Neural progenitor cell (in vitro differentiated cells): ENCODE measurements around the gene ARFGAP3. TPM values are rescaled to one million over a fixed set of nuclear protein-coding genes. Genes with fewer than 3 reads are reported as not detected.

ENCODE experiments used
- DNase-seq: peaks from one replicate; pipeline ENCODE4 v3.0.0-alpha.2; 2016; ENCODE audit warnings: low spot score
- H2AFZ ChIP-seq: fragments of 200-600 bp; sonication (generic); replicated peaks from 2 replicates; pipeline ENCODE4 v1.6.1; 2016; ENCODE audit warnings: antibody characterized with exemption
- H3F3A ChIP-seq: fragments of 200-600 bp; sonication (generic); 2 replicates; pipeline ENCODE4 v1.6.1; 2016; ENCODE audit warnings: antibody characterized with exemption, low read depth
- H3K27ac ChIP-seq: fragments of 200-600 bp; sonication (generic); 2 replicates; pipeline ENCODE4 v1.5.1; 2016; ENCODE audit warnings: mild to moderate bottlenecking
- H3K27me3 ChIP-seq: fragments of 200-600 bp; sonication (generic); 2 replicates; pipeline ENCODE4 v1.6.1; 2016; ENCODE audit warnings: mild to moderate bottlenecking, moderate library complexity
- H3K36me3 ChIP-seq: fragments of 200-600 bp; sonication (generic); 2 replicates; pipeline ENCODE4 v1.5.1; 2016
- H3K4me1 ChIP-seq: fragments of 200-600 bp; sonication (generic); 2 replicates; pipeline ENCODE4 v1.6.1; 2016; ENCODE audit warnings: mixed run types
- H3K4me2 ChIP-seq: fragments of 200-600 bp; sonication (generic); 2 replicates; pipeline ENCODE4 v1.6.1; 2016
- H3K4me3 ChIP-seq: fragments of 200-600 bp; sonication (generic); 2 replicates; pipeline ENCODE4 v1.5.1; 2016
- H3K79me2 ChIP-seq: fragments of 200-600 bp; sonication (generic); 2 replicates; pipeline ENCODE4 v1.6.1; 2016; ENCODE audit warnings: low read depth
- H3K9ac ChIP-seq: fragments of 200-600 bp; sonication (generic); 2 replicates; pipeline ENCODE4 v1.6.1; 2016
- H3K9me3 ChIP-seq: fragments of 200-600 bp; sonication (generic); 2 replicates; pipeline ENCODE4 v1.5.1; 2016; ENCODE audit warnings: low read depth
- H4K20me1 ChIP-seq: fragments of 200-600 bp; sonication (generic); 2 replicates; pipeline ENCODE4 v1.6.1; 2016; ENCODE audit warnings: low read depth
- H3K27ac Mint-ChIP-seq: 3 replicates; pipeline ENCODE4 v1.8.0; 2021; ENCODE audit warnings: mixed read lengths
- H3K27me3 Mint-ChIP-seq: 2 replicates; pipeline ENCODE4 v1.8.0; 2022; ENCODE audit warnings: low read depth, mild to moderate bottlenecking, inconsistent platforms, moderate library complexity, mixed read lengths; ENCODE audit not compliant: insufficient read depth
- H3K36me3 Mint-ChIP-seq: 3 replicates; pipeline ENCODE4 v1.8.0; 2021; ENCODE audit warnings: mixed read lengths
- H3K4me1 Mint-ChIP-seq: 3 replicates; pipeline ENCODE4 v1.8.0; 2021; ENCODE audit warnings: mixed read lengths
- H3K4me3 Mint-ChIP-seq: 3 replicates; pipeline ENCODE4 v1.8.0; 2021; ENCODE audit warnings: mild to moderate bottlenecking, moderate library complexity, mixed read lengths
- H3K9me3 Mint-ChIP-seq: 3 replicates; pipeline ENCODE4 v1.8.0; 2020; ENCODE audit warnings: mixed read lengths
- EZH2 ChIP-seq: fragments of 200-600 bp; sonication (generic); IDR thresholded peaks from 2 replicates; pipeline ENCODE4 v1.6.1; 2017; ENCODE audit warnings: antibody characterized with exemption, mild to moderate bottlenecking, moderate library complexity
- EZH2phosphoT487 ChIP-seq: fragments of 200-600 bp; sonication (generic); IDR thresholded peaks from 2 replicates; pipeline ENCODE4 v1.6.1; 2017; ENCODE audit warnings: antibody characterized with exemption
- total RNA-seq: library from RNA; depleted of rRNA; stranded (reverse); fragments of >200 nt; gene quantifications from 2 replicates; pipeline ENCODE4 v1.2.3, GENCODE V29; 2015; ENCODE audit warnings: low replicate concordance
- TF ChIP-seq, protein P1 (sequence below): fragments of 200-600 bp; sonication (generic); IDR thresholded peaks from 2 replicates; pipeline ENCODE4 v1.5.1; 2017; ENCODE audit warnings: antibody characterized with exemption, mild to moderate bottlenecking

Gene ARFGAP3
- total RNA-seq, 1 donor from 2014 or later: 53.9 TPM

DNA sequence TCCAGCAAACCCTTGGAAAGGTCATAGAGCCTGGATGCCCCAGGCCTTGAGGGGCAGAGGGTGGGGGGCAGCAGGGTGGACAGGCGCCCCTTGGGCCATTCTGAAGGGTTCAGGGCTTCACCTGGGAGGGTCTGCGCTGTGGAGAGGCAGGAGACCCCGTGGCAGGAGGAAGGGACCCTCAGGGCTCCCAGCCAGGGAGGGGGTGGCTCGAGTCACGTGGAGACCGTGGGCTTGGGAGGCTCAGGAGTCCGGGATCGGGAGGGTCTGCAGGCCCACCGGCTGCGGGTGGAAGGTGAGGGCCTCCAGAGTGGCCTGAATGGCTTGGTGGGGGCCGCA is 87.9 kb downstream of the ARFGAP3 start:
- no peak overlapping the region for H3K27ac Mint-ChIP-seq
- Histone ChIP-seq H3F3A (no peaks in the 10 kb centered on the region), H3K9ac (no peak overlapping the region), H2AFZ (no peak overlapping the region), H3K36me3 (no peaks in the 10 kb centered on the region), H3K9me3 (no peaks in the 10 kb centered on the region), H3K27ac (no peak overlapping the region), H3K79me2 (no peaks in the 10 kb centered on the region), H3K4me1 (peaks cover 5% of the 10 kb centered on the region), H3K27me3 (no peaks in the 10 kb centered on the region), H3K4me3 (no peak overlapping the region), H3K4me2 (no peak overlapping the region), H4K20me1 (no peaks in the 10 kb centered on the region)
- no peak for DNase-seq
- TF ChIP-seq EZH2: no peak
- TF ChIP-seq, protein P1, sequence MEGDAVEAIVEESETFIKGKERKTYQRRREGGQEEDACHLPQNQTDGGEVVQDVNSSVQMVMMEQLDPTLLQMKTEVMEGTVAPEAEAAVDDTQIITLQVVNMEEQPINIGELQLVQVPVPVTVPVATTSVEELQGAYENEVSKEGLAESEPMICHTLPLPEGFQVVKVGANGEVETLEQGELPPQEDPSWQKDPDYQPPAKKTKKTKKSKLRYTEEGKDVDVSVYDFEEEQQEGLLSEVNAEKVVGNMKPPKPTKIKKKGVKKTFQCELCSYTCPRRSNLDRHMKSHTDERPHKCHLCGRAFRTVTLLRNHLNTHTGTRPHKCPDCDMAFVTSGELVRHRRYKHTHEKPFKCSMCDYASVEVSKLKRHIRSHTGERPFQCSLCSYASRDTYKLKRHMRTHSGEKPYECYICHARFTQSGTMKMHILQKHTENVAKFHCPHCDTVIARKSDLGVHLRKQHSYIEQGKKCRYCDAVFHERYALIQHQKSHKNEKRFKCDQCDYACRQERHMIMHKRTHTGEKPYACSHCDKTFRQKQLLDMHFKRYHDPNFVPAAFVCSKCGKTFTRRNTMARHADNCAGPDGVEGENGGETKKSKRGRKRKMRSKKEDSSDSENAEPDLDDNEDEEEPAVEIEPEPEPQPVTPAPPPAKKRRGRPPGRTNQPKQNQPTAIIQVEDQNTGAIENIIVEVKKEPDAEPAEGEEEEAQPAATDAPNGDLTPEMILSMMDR: no peak
- H3K27me3 Mint-ChIP-seq: peaks cover 7% of the 10 kb centered on the region
- H3K4me3 Mint-ChIP-seq: no peak overlapping the region
- H3K4me1 Mint-ChIP-seq: peaks cover 23% of the 10 kb centered on the region
- no peaks in the 10 kb centered on the region for H3K36me3 Mint-ChIP-seq
- H3K9me3 Mint-ChIP-seq: no peaks in the 10 kb centered on the region

DNA sequence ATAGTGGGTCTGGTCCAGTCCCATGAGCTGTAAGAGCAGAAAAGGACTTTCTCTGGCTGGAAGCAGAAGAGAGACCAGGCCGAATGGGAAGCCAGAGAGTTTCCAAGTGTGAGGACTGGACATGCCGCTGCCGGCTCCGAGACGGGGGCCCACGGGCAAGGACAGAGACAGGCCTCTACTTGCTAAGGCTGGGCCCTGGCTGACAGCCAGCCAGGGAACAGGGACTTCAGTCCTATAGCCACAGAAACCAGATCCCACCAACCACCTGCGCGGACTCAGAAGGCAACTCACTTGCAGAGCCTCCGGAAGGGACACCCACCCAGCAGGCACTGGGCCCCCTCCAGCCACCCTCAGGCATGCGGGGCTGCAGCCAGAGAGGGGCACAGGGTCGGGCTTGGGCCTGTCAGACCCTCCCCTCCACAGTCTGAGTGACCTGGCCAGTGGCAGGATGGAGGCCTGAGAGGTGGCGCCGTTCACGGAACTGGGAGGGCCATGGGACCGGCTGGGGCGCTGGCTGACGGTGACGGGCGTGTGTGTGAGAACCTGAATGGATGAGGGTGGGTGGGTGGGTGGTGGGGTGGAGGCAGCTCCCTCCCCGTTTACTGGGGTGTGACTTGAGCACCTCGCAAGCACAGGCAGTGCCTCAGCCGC is 88.6 kb downstream of the ARFGAP3 start:
- Histone ChIP-seq H3K4me2 (no peak overlapping the region), H3K4me3 (no peak overlapping the region), H3K36me3 (no peaks in the 10 kb centered on the region), H3K4me1 (peaks cover 5% of the 10 kb centered on the region), H3K27me3 (no peaks in the 10 kb centered on the region), H4K20me1 (no peaks in the 10 kb centered on the region), H3K79me2 (no peaks in the 10 kb centered on the region), H2AFZ (no peak overlapping the region), H3K27ac (no peak overlapping the region), H3F3A (no peaks in the 10 kb centered on the region), H3K9me3 (no peaks in the 10 kb centered on the region), H3K9ac (no peak overlapping the region)
- Mint-ChIP-seq H3K4me3 (no peak overlapping the region), H3K27ac (peak overlapping the region; percentile 48), H3K9me3 (no peaks in the 10 kb centered on the region), H3K4me1 (peaks cover 21% of the 10 kb centered on the region), H3K27me3 (peaks cover 6% of the 10 kb centered on the region), H3K36me3 (no peaks in the 10 kb centered on the region)
- TF ChIP-seq EZH2: no peak
- TF ChIP-seq, protein P1: no peak
- no peak for TF ChIP-seq EZH2phosphoT487
- DNase-seq: peak; percentile 3

DNA sequence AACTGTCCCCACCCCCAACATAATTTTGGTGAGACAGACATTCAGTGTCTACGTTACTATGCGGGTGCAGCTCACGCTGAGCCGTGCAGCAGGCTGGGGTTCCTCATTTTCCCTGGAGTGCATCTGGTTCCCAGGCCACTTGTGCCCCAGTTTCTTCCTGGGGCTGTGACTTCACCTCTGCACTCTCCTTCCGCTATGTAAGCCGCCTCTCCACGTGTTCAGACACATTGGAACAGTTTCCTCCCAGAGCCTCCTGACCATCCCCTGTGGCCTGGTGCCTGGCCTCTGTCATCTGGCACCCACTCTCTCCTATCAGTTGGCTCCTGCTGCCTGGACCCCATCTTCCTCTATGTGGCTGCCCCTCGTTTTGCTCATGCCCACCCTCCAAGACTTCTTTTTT is 90.2 kb downstream of the ARFGAP3 start:
- no peak overlapping the region for H3K27ac ChIP-seq
- H3K4me3 Mint-ChIP-seq: no peak overlapping the region
- H3K4me1 ChIP-seq: peaks cover 5% of the 10 kb centered on the region

More for the DNA sequence above, 90.2 kb downstream of the ARFGAP3 start:
- Histone ChIP-seq H3K9ac (no peak overlapping the region), H2AFZ (no peak overlapping the region), H3F3A (no peaks in the 10 kb centered on the region), H3K9me3 (no peaks in the 10 kb centered on the region), H4K20me1 (no peaks in the 10 kb centered on the region), H3K79me2 (no peaks in the 10 kb centered on the region), H3K4me3 (no peak overlapping the region), H3K4me2 (no peak overlapping the region), H3K36me3 (no peaks in the 10 kb centered on the region), H3K27me3 (no peaks in the 10 kb centered on the region)
- Mint-ChIP-seq H3K36me3 (no peaks in the 10 kb centered on the region), H3K4me1 (peaks cover 20% of the 10 kb centered on the region), H3K27me3 (peaks cover 3% of the 10 kb centered on the region), H3K27ac (no peak overlapping the region), H3K9me3 (no peaks in the 10 kb centered on the region)
- TF ChIP-seq EZH2phosphoT487 (no peak), EZH2 (no peak)
- TF ChIP-seq, protein P1: no peak
- no peak for DNase-seq
